Left renal pelvis (tissue), 4 donors: ENCODE measurements around the gene PRSS12. TPM values are rescaled to one million over a fixed set of nuclear protein-coding genes. Genes with fewer than 3 reads are reported as not detected.
A peak's percentile ranks its signal among the peaks of the same experiment; 100 is the strongest.

ENCODE experiments used
- DNase-seq, 4 donors: peaks; one replicate each; pipeline ENCODE4 v3.0.0-alpha.2; 2013; ENCODE audit warnings: low read depth in 4 of 4, low spot score in 3 of 4
- polyA plus RNA-seq, 4 donors: library from polyadenylated mRNA; unstranded; fragments of 120-200 nt; gene quantifications; one replicate each; pipeline ENCODE4 v1.2.1, GENCODE V29; 2013; ENCODE audit not compliant: insufficient read length in 4 of 4

The PRSS12 gene
- polyA plus RNA-seq, 4 donors = 7.4 to 20.9 (median 15.5) TPM

- DNase-seq = no peak
Measured at GRCh38 chr4:118357601-118358000, 4.8 kb upstream of the PRSS12 start.

GRCh38 chr4:118356731-118357130, 3.9 kb upstream of the PRSS12 start:
- no peak for DNase-seq

- no peak for DNase-seq
Measured at GRCh38 chr4:118356111-118356510, 3.3 kb upstream of the PRSS12 start.

GRCh38 chr4:118354913-118355312, 2.1 kb upstream of the PRSS12 start:
- no peak for DNase-seq

GRCh38 chr4:118353534-118354030, 779 bp upstream of the PRSS12 start:
- no peak for DNase-seq

- no peak for DNase-seq
Measured at GRCh38 chr4:118351851-118352827, 664 bp downstream of the PRSS12 start.

- no peak for DNase-seq
Measured at GRCh38 chr4:118350961-118351360, 1.8 kb downstream of the PRSS12 start.

GRCh38 chr4:118348886-118349285, 3.9 kb downstream of the PRSS12 start:
- no peak for DNase-seq

- DNase-seq = no peak
Measured at GRCh38 chr4:118346495-118346894, 6.3 kb downstream of the PRSS12 start.

GRCh38 chr4:118345813-118346212, 7.0 kb downstream of the PRSS12 start:
- DNase-seq = no peak

GRCh38 chr4:118344801-118345200, 8.0 kb downstream of the PRSS12 start:
- no peak for DNase-seq

- DNase-seq = no peak
Measured at GRCh38 chr4:118343501-118343900, 9.3 kb downstream of the PRSS12 start.

GRCh38 chr4:118340109-118340508, 12.7 kb downstream of the PRSS12 start:
- no peak for DNase-seq

GRCh38 chr4:118338981-118339765, 13.6 kb downstream of the PRSS12 start:
- DNase-seq = no peak

- no peak for DNase-seq
Measured at GRCh38 chr4:118338518-118338917, 14.3 kb downstream of the PRSS12 start.

GRCh38 chr4:118337954-118338353, 14.8 kb downstream of the PRSS12 start:
- no peak for DNase-seq

- no peak for DNase-seq
Measured at GRCh38 chr4:118335774-118336173, 17.0 kb downstream of the PRSS12 start.

GRCh38 chr4:118335324-118335723, 17.5 kb downstream of the PRSS12 start:
- no peak for DNase-seq

GRCh38 chr4:118331352-118331751, 21.5 kb downstream of the PRSS12 start:
- DNase-seq = no peak

GRCh38 chr4:118329849-118330248, 23.0 kb downstream of the PRSS12 start:
- DNase-seq = no peak

- peak in 2 of 4 donors; percentile 30 to 31 for DNase-seq
Measured at GRCh38 chr4:118327554-118328241, 25.1 kb downstream of the PRSS12 start.
